ENCODE data around the gene TAS2R41.

Gene TAS2R41

DNA sequence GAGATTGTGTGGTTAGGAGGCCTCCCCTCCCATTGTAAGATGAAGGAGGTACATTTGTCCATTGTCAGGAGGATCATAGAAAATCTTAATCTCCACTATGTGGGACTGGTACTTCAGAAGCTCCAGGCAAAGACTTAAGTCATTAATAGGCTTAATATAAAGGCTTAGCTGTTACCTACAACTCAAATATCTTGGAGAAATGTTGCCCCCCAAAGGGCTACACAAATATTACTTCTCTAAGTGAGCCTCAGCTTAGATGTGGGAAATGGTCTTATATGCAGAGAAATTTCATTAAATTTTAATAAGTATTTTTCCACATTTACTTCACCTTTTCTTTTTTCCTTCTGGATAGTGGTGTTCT, 27.2 kb downstream of the TAS2R41 start:
- H3K4me3 ChIP-seq (ENCODE audit: control insufficient read depth, low read depth, low read length) = no peak overlapping the region
- no peak for DNase-seq (ENCODE audit: low read depth)
- no peak for TF ChIP-seq CTCF (conservative IDR thresholded peaks at IDR 0.05; ENCODE audit: control insufficient read depth, insufficient read depth, low read depth, low read length)

GRCh38 chr7:143505838-143506237, 28.2 kb downstream of the TAS2R41 start:
- H3K4me3 ChIP-seq (ENCODE audit: control insufficient read depth, low read depth, low read length) = no peak overlapping the region
- DNase-seq (ENCODE audit: low read depth) = no peak
- no peak for TF ChIP-seq CTCF (conservative IDR thresholded peaks at IDR 0.05; ENCODE audit: control insufficient read depth, insufficient read depth, low read depth, low read length)

DNA sequence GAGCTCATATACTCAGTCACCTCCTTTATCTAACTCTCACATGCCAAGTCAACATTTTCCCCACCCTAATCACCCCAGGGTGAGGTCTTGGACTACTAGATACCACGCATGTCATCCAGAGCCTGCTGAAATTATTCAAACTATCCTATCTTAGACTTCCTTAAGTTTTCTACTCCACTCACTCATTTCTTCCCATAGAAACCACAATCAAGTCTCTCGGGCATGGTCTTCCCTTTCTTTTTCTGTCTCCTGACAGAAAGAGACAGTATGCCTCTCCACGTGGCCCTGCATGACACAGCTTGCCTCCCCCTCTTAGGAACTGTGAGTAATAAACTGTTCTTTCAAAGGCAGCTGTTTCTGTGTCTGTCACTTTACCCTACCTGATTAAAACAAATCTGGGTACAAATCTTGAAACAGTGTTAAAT, 29.4 kb downstream of the TAS2R41 start:
- no peak overlapping the region for H3K4me3 ChIP-seq (ENCODE audit: control insufficient read depth, low read depth, low read length)
- peak; percentile 40 for DNase-seq (ENCODE audit: low read depth)
- TF ChIP-seq CTCF (conservative IDR thresholded peaks at IDR 0.05; ENCODE audit: control insufficient read depth, insufficient read depth, low read depth, low read length) = no peak

DNA sequence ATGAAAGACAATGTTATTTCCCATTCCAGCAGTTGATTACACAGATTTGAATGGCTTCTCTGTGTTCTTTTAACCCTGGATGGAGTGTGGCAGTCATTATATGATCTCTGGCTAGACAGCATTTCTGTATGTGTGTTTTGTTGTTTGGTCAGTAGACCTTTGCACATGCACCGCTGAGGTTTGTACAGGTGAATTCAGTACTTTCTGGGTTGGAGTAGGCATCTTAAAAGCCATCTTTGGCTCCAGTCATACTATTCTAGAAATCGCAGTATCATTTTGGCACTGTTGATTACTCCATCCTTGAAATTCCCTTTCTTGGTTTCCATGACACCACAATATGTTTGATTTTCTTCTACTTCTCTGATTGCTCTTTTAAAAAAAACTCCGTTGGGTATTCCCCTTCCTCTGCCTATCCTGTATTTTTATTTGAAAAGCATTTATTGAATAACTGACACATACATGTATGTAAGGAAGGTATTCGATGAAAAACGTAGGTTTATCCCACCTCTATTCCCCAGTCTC, 29.9 kb downstream of the TAS2R41 start:
- no peak for DNase-seq (ENCODE audit: low read depth)
- no peak overlapping the region for H3K4me3 ChIP-seq (ENCODE audit: control insufficient read depth, low read depth, low read length)
- no peak for TF ChIP-seq CTCF (conservative IDR thresholded peaks at IDR 0.05; ENCODE audit: control insufficient read depth, insufficient read depth, low read depth, low read length)

- no peak overlapping the region for H3K4me3 ChIP-seq (ENCODE audit: control insufficient read depth, low read depth, low read length)
- no peak for TF ChIP-seq CTCF (conservative IDR thresholded peaks at IDR 0.05; ENCODE audit: control insufficient read depth, insufficient read depth, low read depth, low read length)
- no peak for DNase-seq (ENCODE audit: low read depth)
Measured at GRCh38 chr7:143510854-143511592, 33.4 kb downstream of the TAS2R41 start.

DNA sequence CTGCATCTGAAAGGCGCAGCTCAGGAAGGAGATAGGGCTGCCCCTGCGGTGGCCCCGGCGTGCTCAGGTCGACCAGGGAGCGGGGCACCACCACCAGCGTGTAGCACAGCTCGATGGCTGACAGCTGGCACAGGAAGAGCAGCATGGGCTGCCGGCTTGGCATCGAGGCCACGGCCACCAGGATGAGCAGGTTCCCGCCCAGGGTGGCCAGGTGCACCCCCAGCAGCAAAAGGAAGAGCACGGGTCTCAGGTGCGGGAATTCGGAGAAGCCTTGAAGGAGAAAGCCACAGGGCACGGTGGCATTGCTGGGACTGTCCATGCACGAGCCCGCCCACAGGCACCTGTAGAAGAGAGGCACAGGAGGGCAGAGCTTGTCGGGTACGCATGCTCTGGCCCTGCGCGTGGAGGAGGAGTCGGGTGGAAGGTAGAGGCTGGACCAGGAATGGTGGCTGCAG, 33.9 kb downstream of the TAS2R41 start:
- TF ChIP-seq CTCF (conservative IDR thresholded peaks at IDR 0.05; ENCODE audit: control insufficient read depth, insufficient read depth, low read depth, low read length) = no peak
- no peak overlapping the region for H3K4me3 ChIP-seq (ENCODE audit: control insufficient read depth, low read depth, low read length)
- DNase-seq (ENCODE audit: low read depth) = no peak

Measured in fibroblast of mammary gland (primary cell).